Activated CD8-positive, alpha-beta memory T cell treated with anti-CD3 and anti-CD28 coated beads for 36 hours (primary cell): Measurements from ENCODE around the gene ADAMTS14. TPM values are rescaled to one million over a fixed set of nuclear protein-coding genes. Genes with fewer than 3 reads are reported as not detected.

Experiments used
- CTCF ChIA-PET: fragments of 350-600 bp; sonication (Branson Sonifier 250); formaldehyde crosslinking; loops from one replicate; lab custom pipeline; 2021; ENCODE audit warnings: antibody characterized with exemption; lab: Charles Lee
- POLR2A ChIA-PET: fragments of 350-600 bp; sonication (Branson Sonifier 250); formaldehyde crosslinking; loops from one replicate; lab custom pipeline; 2021; ENCODE audit warnings: antibody characterized with exemption; lab: Charles Lee
- total RNA-seq, 2 experiments: library from RNA; stranded (reverse); gene quantifications; one replicate each; pipeline ENCODE4 v1.2.3, GENCODE V29; 2021

Gene ADAMTS14
- total RNA-seq, 2 experiments from 2014 or later: 0.04 TPM; not detected in 1

- POLR2A ChIA-PET: no interaction called here
Observed at GRCh38 chr10:70684839-70685454, 12.6 kb downstream of the ADAMTS14 start.

GRCh38 chr10:70685455-70685911 lies 13.2 kb downstream of the ADAMTS14 start:
- POLR2A ChIA-PET: no interaction called here
- CTCF ChIA-PET: no interaction called here

More at GRCh38 chr10:70684839-70685454, 12.6 kb downstream of the ADAMTS14 start:
- CTCF ChIA-PET: no interaction called here

- CTCF ChIA-PET: no interaction called here
- POLR2A ChIA-PET: no interaction called here
Observed at GRCh38 chr10:70688828-70689227, 16.5 kb downstream of the ADAMTS14 start.

DNA sequence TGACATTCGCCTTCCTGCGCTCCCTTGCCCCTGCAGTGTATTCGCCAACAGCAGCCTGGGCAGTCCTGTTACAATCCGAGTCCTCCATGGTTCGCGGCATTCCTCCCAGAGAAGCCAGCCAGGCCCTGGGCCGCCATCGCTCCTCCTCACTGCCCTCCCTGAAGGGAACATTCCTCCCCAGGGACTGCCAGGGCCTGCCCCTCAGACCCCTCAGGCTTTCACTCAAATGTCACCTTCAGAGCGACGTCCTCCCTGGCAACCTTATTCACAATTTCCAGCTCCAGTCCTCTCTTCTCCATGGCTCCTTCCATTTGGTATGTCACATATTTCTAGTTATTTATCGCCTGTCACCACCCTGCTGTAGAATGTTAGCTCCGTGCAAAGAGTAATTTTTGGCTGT lies 17.4 kb downstream of the ADAMTS14 start:
- POLR2A ChIA-PET: no interaction called here
- CTCF ChIA-PET: no interaction called here

DNA sequence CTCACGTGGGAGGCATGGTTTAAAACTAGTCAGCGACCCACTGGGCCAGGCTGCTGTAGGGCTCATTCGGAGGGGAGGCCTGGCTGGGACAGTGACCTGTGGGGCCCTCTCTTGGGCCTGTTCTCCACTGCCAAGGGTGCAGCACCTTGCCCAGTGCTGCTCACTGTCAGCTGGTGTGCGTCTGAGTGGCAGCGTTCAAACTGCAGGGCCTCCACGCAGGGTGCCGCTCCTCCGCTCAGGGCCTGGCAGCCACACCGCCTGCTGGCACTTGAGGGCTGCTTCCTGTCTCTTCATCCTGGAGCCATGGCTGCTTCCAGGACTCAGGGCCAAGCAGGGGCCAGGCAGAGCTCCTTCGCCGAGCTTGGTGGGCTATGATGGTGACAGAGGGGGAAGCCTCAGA lies 18.3 kb downstream of the ADAMTS14 start:
- CTCF ChIA-PET: no interaction called here

DNA sequence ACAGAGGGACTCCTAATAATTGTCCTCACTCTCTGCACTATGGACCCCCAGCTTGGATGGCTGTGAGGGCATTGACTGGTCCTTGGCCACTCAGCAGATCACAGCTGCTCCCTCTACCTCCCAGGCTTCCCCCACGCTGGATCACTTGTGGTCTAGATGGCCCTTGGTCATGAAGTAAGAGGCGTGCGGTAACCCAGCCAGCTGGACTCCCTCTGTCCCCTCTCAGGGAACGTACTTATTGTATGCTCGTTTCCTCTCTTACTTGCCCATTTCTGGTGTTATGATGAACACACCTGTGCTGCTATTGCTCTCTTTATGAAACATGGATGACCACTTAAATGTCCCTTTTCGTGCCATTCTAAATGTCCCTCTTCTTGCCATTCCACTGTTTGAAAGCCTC lies 19.3 kb downstream of the ADAMTS14 start:
- ChIA-PET POLR2A (no interaction called here), CTCF (no interaction called here)

More for the DNA sequence above, 18.3 kb downstream of the ADAMTS14 start:
- POLR2A ChIA-PET: no interaction called here

DNA sequence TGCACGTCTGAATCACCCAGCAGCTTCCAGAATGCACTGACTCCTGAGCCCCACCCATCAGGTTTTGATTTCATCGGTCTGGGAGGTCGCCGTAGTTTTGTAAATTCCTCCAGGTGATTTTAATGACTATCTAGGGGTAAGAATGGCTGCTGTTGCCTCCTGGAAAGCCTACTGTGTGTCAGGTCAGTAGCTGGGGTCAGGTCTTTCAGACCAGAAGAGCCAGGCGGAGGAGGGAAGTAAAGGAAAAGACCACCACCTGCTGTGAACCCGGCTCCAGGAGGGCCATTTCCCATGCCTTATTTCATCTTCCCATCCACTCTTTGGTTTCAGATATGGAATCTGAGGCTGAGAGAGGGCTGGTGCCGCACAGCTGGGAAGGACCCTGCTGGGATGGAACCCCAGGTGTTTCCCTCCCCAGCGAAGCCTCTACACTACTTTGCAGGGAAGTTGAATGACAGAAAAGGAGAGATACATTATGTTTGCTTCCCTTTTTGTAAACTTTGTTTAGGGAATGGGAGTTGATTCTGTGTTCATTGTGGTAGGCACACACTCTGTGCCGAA lies 19.8 kb downstream of the ADAMTS14 start:
- CTCF ChIA-PET: no interaction called here
- POLR2A ChIA-PET: no interaction called here

GRCh38 chr10:70693619-70694335 lies 21.5 kb downstream of the ADAMTS14 start:
- ChIA-PET CTCF (no interaction called here), POLR2A (no interaction called here)

DNA sequence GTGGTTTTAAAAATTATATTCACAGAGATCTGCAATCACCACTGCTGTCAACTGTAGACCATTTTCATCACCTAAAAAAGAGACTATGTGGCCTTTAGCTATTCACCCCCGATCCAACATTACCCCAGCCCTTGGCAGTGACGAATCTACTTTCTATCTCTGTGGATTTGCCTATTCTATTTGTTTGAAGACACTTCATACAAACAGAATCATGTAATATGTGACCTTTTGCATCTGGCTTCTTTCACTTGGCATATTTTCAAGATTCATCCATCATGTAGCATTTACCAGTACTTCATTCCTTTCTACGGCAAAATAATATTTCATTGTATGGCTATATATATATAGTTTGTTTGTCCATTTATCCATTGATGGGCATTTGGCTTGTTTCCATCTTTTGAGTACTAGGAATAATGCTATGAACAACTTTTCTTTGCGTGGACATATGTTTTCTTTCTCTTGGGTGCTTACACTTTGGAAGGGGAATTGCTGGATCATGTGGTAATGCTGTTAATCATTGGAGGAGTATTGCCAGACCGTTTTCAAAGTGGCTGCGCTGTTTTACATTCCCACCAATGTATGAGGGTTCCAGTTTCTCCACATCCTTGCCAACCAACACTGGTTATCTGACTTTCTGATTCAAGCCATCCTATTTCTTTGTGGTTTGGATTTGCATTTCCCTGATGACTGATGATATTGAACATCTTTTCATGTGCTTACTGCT lies 22.3 kb downstream of the ADAMTS14 start:
- CTCF ChIA-PET: no interaction called here
- POLR2A ChIA-PET: no interaction called here

DNA sequence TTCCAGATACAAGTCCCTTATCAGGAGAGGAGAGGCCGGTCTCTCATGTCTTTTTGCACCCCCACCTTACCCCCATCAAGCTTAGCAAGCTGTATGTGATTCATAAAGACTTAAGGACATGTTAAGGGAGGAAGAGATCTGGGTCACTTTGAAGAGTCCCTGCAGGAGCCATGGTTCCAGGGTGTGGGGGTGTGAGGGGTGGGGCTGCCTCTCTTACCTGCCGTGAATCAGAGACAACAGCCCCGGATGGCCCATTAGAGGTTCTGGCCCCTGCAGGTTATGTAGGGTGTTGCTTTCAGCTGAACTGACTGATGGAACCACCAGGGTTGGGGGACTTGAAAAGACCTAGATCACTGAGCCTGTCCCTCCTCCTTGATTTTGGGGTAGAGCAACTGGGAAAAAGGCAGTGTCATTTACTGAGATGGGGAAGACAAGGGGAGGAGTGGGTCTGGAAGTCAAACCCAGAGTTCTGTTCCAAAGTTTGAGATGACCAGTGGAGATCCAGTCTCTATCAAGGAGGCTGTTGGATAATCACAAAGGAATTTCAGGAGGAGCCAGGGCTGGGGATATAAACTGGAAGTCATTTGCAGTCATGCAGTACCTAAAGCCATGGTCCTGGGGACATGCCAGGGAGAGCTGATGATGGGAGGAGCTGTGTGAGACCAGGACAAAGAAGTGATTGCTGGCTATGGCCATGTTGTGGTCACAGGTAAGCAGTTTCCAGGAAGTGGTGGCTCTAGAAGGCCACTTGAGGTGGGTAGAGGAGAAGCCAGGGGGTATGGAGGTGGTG lies 23.1 kb downstream of the ADAMTS14 start:
- POLR2A ChIA-PET: no interaction called here
- CTCF ChIA-PET: no interaction called here

DNA sequence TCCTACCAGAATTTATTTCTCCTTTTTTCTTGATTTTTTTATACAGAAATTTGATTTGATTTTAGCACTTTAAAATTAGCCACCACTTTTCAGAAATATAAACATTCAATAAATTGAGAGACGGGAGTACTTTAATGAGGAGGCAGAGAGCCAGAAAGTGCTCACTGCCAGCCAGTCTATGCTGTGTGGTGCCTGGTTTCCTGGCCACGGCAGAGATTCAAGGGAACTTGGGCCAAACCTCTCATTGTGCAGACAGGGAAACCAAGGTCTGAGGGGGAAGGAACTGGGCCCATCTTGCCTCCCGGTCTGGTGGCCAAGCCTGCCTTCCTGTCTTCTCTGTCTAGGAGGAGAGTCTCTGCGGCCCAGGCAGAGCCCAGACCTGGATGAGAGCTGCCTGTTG lies 25.9 kb downstream of the ADAMTS14 start:
- ChIA-PET POLR2A (no interaction called here), CTCF (no interaction called here)

- ChIA-PET CTCF (no interaction called here), POLR2A (no interaction called here)
Observed at GRCh38 chr10:70699063-70699658, 26.9 kb downstream of the ADAMTS14 start.

DNA sequence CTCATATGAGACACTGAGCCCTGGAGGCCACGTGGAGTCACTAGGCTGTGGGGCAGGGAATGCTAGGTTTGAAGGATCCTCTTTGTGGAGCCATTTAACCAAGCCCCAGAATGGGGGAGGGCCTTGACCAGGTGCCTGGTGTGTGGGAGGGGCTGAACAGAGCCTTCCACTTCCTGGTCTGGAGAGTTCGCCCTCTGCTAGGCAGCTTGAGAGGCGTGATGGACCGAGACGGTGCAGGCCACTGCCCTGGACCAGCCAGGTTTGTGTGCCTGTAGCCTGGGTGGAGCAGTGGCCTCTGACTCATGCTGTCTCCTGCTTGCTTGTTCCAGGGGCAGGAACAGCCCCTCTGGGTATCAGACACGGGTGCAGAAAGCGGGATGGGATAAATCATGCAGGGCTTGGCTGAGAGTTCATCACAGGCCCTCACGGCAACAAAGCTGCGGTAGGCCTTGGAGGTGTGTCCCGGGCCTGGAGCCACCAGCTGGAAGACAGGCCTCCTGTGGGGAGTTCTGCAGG lies 27.4 kb downstream of the ADAMTS14 start:
- POLR2A ChIA-PET: no interaction called here
- CTCF ChIA-PET: no interaction called here

DNA sequence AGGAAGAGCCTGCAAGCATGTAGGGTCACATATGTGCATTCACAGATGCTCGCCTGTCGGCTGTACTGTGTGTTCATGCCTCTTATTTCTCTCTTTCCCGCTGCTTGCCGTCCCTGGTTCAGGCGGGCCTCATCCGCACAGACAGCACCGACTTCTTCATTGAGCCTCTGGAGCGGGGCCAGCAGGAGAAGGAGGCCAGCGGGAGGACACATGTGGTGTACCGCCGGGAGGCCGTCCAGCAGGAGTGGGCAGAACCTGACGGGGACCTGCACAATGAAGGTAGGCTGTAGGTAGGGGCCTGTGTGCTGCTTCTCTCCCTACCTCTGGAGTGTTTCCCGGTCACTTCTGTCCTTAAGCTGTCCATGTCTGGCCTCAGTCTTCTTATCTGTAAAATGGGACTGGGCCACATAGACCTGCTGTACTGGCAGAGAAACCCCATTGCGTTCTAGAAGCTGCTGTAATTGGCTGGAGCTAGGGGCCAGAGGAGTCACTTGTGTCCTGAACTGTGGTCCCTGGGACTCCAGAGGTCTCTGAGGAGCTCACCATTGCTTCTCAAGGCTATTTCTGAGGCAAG lies 30.0 kb downstream of the ADAMTS14 start:
- CTCF ChIA-PET: interaction anchor here (0.5 kb wide), 1 partner anchor 557 kb away, joined by 3 read pairs; no protein-coding TSS in a partner anchor
- POLR2A ChIA-PET: no interaction called here

GRCh38 chr10:70704211-70704610 lies 31.9 kb downstream of the ADAMTS14 start:
- POLR2A ChIA-PET: no interaction called here
- CTCF ChIA-PET: no interaction called here

GRCh38 chr10:70705121-70705861 lies 33.0 kb downstream of the ADAMTS14 start:
- ChIA-PET POLR2A (no interaction called here), CTCF (no interaction called here)

DNA sequence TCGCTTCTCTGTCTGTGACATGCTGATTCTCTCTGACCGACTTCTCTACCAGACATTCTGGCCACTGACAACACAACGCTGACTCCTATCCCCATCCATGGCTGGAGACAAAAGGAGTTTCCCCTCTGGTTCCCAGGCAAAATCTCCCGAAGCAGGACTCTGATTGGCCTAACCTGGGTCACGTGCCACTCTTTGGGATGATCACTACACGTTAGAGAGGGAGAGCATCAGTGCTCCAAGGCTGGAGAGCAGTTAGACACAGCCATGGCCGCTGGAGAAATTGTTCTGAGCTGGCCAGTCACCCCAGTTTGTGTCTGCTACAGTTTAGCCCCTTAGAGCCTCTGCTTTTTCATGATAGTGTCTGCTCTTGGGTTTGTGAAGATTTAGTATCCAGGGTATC lies 38.9 kb downstream of the ADAMTS14 start:
- POLR2A ChIA-PET: no interaction called here
- CTCF ChIA-PET: no interaction called here

- POLR2A ChIA-PET: no interaction called here
- CTCF ChIA-PET: no interaction called here
Observed at GRCh38 chr10:70711911-70712310, 39.6 kb downstream of the ADAMTS14 start.
